Left ventricle myocardium inferior (tissue), 1 donor: ENCODE results near the gene PCNX2. TPM values are rescaled to one million over a fixed set of nuclear protein-coding genes. Genes with fewer than 3 reads are reported as not detected.

Source experiments
- DNase-seq: peaks from one replicate; pipeline ENCODE4 v3.0.0-alpha.2; 2020
- H3K27ac ChIP-seq: fragments of 200-600 bp; replicated peaks from 2 replicates; pipeline ENCODE4 v1.8.0; 2021
- H3K27me3 ChIP-seq: fragments of 200-600 bp; 2 replicates; pipeline ENCODE4 v1.8.0; 2021; ENCODE audit warnings: low read depth
- H3K36me3 ChIP-seq: fragments of 200-600 bp; 2 replicates; pipeline ENCODE4 v1.8.0; 2021
- H3K4me1 ChIP-seq: fragments of 200-600 bp; 2 replicates; pipeline ENCODE4 v1.8.0; 2021
- H3K4me3 ChIP-seq: fragments of 200-600 bp; 2 replicates; pipeline ENCODE4 v1.8.0; 2021; ENCODE audit warnings: mild to moderate bottlenecking, moderate library complexity
- H3K9me3 ChIP-seq: fragments of 200-600 bp; replicated peaks from 2 replicates; pipeline ENCODE4 v1.8.0; 2021
- CTCF ChIP-seq: fragments of 200-600 bp; IDR thresholded peaks from 2 replicates; pipeline ENCODE4 v1.8.0; 2021; ENCODE audit warnings: antibody characterized with exemption, mild to moderate bottlenecking, borderline replicate concordance
- intact Hi-C: fragments of 100-400 bp; cut with micrococcal nuclease; formaldehyde crosslinking; loops from one replicate; pipeline ENCODE4 v1.11.0; 2022
- total RNA-seq: library from RNA; stranded (reverse); fragmentation: NEBNext Ultra II Directional; extraction: Animal tissue kit (Norgen Biotek cat#: 25700); gene quantifications from one replicate; pipeline ENCODE4 v1.2.1, GENCODE V29; 2021
- donor health status: DM: no; HTN: yes; CAD: no; lungs with severe emphysema.

Gene PCNX2
- total RNA-seq, 1 donor from 2014 or later: 0.82 TPM

- Histone ChIP-seq H3K27ac (no peak overlapping the region), H3K4me1 (peaks cover 28% of the 10 kb centered on the region), H3K27me3 (no peaks in the 10 kb centered on the region), H3K4me3 (no peak overlapping the region), H3K9me3 (peaks cover 16% of the 10 kb centered on the region), H3K36me3 (peaks cover 60% of the 10 kb centered on the region)
- intact Hi-C loops: no loop called here
- no peak for DNase-seq
- no peak for TF ChIP-seq CTCF
These were observed 321.6 kb downstream of the PCNX2 start for GRCh38 chr1:232973652-232974611.

- Histone ChIP-seq H3K27me3 (no peaks in the 10 kb centered on the region), H3K4me1 (peaks cover 57% of the 10 kb centered on the region), H3K27ac (no peak overlapping the region), H3K9me3 (peaks cover 16% of the 10 kb centered on the region), H3K36me3 (peaks cover 44% of the 10 kb centered on the region), H3K4me3 (no peak overlapping the region)
- intact Hi-C loops: no loop called here
- DNase-seq: no peak
- TF ChIP-seq CTCF: no peak
These were observed 325.0 kb downstream of the PCNX2 start for GRCh38 chr1:232970508-232970907.

GRCh38 chr1:232969799-232970198 is 325.7 kb downstream of the PCNX2 start:
- intact Hi-C loops: no loop called here
- Histone ChIP-seq H3K27ac (peak overlapping the region; percentile 43), H3K36me3 (peaks cover 43% of the 10 kb centered on the region), H3K4me1 (peaks cover 59% of the 10 kb centered on the region), H3K4me3 (no peak overlapping the region), H3K27me3 (no peaks in the 10 kb centered on the region), H3K9me3 (peaks cover 16% of the 10 kb centered on the region)
- DNase-seq: no peak
- TF ChIP-seq CTCF: no peak

GRCh38 chr1:232968965-232969364 is 326.6 kb downstream of the PCNX2 start:
- peaks cover 63% of the 10 kb centered on the region for H3K4me1 ChIP-seq
- H3K27me3 ChIP-seq: no peaks in the 10 kb centered on the region
- no peak for TF ChIP-seq CTCF
- H3K4me3 ChIP-seq: no peak overlapping the region
- intact Hi-C loops: no loop called here
- peaks cover 38% of the 10 kb centered on the region for H3K36me3 ChIP-seq
- peak; percentile 61 for DNase-seq
- peaks cover 12% of the 10 kb centered on the region for H3K9me3 ChIP-seq
- peak overlapping the region; percentile 43 for H3K27ac ChIP-seq

GRCh38 chr1:232968391-232968790 is 327.1 kb downstream of the PCNX2 start:
- TF ChIP-seq CTCF: no peak
- intact Hi-C loops: no loop called here
- Histone ChIP-seq H3K4me3 (no peak overlapping the region), H3K27me3 (no peaks in the 10 kb centered on the region), H3K27ac (peak overlapping the region; percentile 43), H3K9me3 (peaks cover 6% of the 10 kb centered on the region), H3K36me3 (peaks cover 33% of the 10 kb centered on the region), H3K4me1 (peaks cover 68% of the 10 kb centered on the region)
- no peak for DNase-seq
